ENCODE results near the gene POU6F2.

Gene POU6F2

GRCh38 chr7:39265641-39266591 is 288.2 kb downstream of the POU6F2 start:
- Histone ChIP-seq H3K4me3 (ENCODE audit: low read length) (no peak overlapping the region), H4K20me1 (ENCODE audit: control insufficient read depth, insufficient read depth, low read depth, low read length) (no peaks in the 10 kb centered on the region), H3K9me2 (replicated peaks; ENCODE audit: control insufficient read depth, low read length) (no peaks in the 10 kb centered on the region), H3K79me2 (ENCODE audit: control insufficient read depth, low read length) (no peaks in the 10 kb centered on the region), H3K36me3 (ENCODE audit: control insufficient read depth, low read length) (no peaks in the 10 kb centered on the region), H3K4me1 (ENCODE audit: control insufficient read depth, low read length) (no peaks in the 10 kb centered on the region), H3K27me3 (ENCODE audit: control insufficient read depth, low read length) (no peaks in the 10 kb centered on the region), H3K9me3 (ENCODE audit: control insufficient read depth, insufficient read depth, low read length) (no peaks in the 10 kb centered on the region), H3F3A (ENCODE audit: control insufficient read depth, insufficient read depth) (no peaks in the 10 kb centered on the region), H3K4me2 (ENCODE audit: low read length) (no peak overlapping the region), H3K27ac (ENCODE audit: low read depth, low read length) (no peak overlapping the region)
- TF ChIP-seq EZH2phosphoT487 (IDR thresholded peaks at IDR 0.05; ENCODE audit: borderline replicate concordance, low read length) = no peak
- TF ChIP-seq CTCF (IDR thresholded peaks at IDR 0.05; ENCODE audit: low read depth, low read length, poor library complexity, severe bottlenecking) = no peak

DNA sequence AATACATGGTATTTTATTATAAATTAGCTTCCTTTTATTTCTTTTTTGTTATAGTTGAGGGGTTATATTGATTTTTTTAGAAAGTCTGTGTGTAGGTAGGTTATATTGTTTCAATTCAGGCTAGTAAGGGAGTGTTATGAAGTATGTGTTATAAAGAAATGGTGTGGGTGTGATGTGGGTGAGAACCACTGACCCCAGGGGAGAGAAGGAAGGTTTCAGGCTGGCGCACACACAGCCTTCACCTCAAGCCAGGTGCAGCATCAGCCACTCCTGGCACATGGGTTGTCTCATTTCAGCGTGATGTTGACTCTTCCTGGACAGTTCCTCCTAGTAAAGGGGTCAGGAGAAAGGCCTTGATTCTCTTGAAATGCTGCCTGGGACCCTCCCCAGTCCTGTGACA is 291.3 kb downstream of the POU6F2 start:
- H3K36me3 ChIP-seq (ENCODE audit: control insufficient read depth, low read length) = no peaks in the 10 kb centered on the region
- TF ChIP-seq CTCF (IDR thresholded peaks at IDR 0.05; ENCODE audit: low read depth, low read length, poor library complexity, severe bottlenecking) (no peak), EZH2phosphoT487 (IDR thresholded peaks at IDR 0.05; ENCODE audit: borderline replicate concordance, low read length) (no peak)

GRCh38 chr7:39270018-39270417 is 292.3 kb downstream of the POU6F2 start:
- Histone ChIP-seq H3K4me2 (ENCODE audit: low read length) (no peak overlapping the region), H3K36me3 (ENCODE audit: control insufficient read depth, low read length) (no peaks in the 10 kb centered on the region), H3K4me1 (ENCODE audit: control insufficient read depth, low read length) (no peaks in the 10 kb centered on the region), H3K27ac (ENCODE audit: low read depth, low read length) (no peak overlapping the region), H3K79me2 (ENCODE audit: control insufficient read depth, low read length) (no peaks in the 10 kb centered on the region), H3K9me2 (replicated peaks; ENCODE audit: control insufficient read depth, low read length) (no peaks in the 10 kb centered on the region), H4K20me1 (ENCODE audit: control insufficient read depth, insufficient read depth, low read depth, low read length) (no peaks in the 10 kb centered on the region), H3K9me3 (ENCODE audit: control insufficient read depth, insufficient read depth, low read length) (no peaks in the 10 kb centered on the region), H3F3A (ENCODE audit: control insufficient read depth, insufficient read depth) (no peaks in the 10 kb centered on the region), H3K27me3 (ENCODE audit: control insufficient read depth, low read length) (no peaks in the 10 kb centered on the region), H3K4me3 (ENCODE audit: low read length) (no peak overlapping the region)
- TF ChIP-seq CTCF (IDR thresholded peaks at IDR 0.05; ENCODE audit: low read depth, low read length, poor library complexity, severe bottlenecking) = no peak
- no peak for TF ChIP-seq EZH2phosphoT487 (IDR thresholded peaks at IDR 0.05; ENCODE audit: borderline replicate concordance, low read length)

More for the DNA sequence above, 291.3 kb downstream of the POU6F2 start:
- H3K9me3 ChIP-seq (ENCODE audit: control insufficient read depth, insufficient read depth, low read length) = no peaks in the 10 kb centered on the region
- H3F3A ChIP-seq (ENCODE audit: control insufficient read depth, insufficient read depth) = no peaks in the 10 kb centered on the region
- no peaks in the 10 kb centered on the region for H3K27me3 ChIP-seq (ENCODE audit: control insufficient read depth, low read length)
- no peak overlapping the region for H3K4me2 ChIP-seq (ENCODE audit: low read length)
- H3K4me1 ChIP-seq (ENCODE audit: control insufficient read depth, low read length) = no peaks in the 10 kb centered on the region
- no peak overlapping the region for H3K27ac ChIP-seq (ENCODE audit: low read depth, low read length)
- no peaks in the 10 kb centered on the region for H3K79me2 ChIP-seq (ENCODE audit: control insufficient read depth, low read length)
- H4K20me1 ChIP-seq (ENCODE audit: control insufficient read depth, insufficient read depth, low read depth, low read length) = no peaks in the 10 kb centered on the region
- no peak overlapping the region for H3K4me3 ChIP-seq (ENCODE audit: low read length)
- no peaks in the 10 kb centered on the region for H3K9me2 ChIP-seq (replicated peaks; ENCODE audit: control insufficient read depth, low read length)

All from DOHH2 (cell line).